Fibroblast of lung (primary cell): Measurements from ENCODE around the gene ESRRB.

Experiments
- CTCF ChIP-seq, 2 donors: IDR thresholded peaks in 1 of 2; conservative IDR thresholded peaks in 1 of 2; 1 replicate in 1 of 2; 2 replicates in 1 of 2; pipeline ENCODE4 v1.5.1; 2011 to 2012; ENCODE audit warnings: low read length in 2 of 2, control low read depth in 1 of 2, inconsistent platforms in 1 of 2, low read depth in 1 of 2, mild to moderate bottlenecking in 1 of 2
- EZH2 ChIP-seq: IDR thresholded peaks from 2 replicates; pipeline ENCODE4 v1.5.1; 2012; ENCODE audit warnings: low read length, control low read depth, mild to moderate bottlenecking; ENCODE audit errors: missing control alignments

DNA sequence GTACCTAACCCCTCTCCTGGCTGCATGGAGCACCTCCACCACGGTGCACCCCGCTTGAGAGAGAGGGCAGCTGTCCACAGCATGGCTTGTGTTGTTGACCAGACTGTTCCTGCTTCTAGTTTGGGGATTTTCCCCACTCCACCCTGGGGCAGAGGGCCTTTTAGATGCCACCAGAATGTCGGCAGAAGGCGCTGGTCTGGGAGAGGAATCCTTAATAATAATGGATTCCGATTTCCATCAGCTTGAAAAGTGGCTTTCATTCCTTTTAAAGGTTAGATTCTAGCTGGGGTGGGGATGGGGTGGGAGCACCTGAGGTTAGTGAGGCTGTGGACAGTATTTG lies 1.8 kb downstream of the ESRRB start:
- TF ChIP-seq CTCF (conservative IDR thresholded peaks at IDR 0.05 in 1 of 2, IDR thresholded peaks at IDR 0.05 in 1 of 2; ENCODE audit: low read depth in 1 of 2, low read length in 2 of 2) (no peak), EZH2 (no peak)
